ENCODE data around the gene MRTFB. TPM values are rescaled to one million over a fixed set of nuclear protein-coding genes. Genes with fewer than 3 reads are reported as not detected.

MRTFB gene
- total and polyA plus RNA-seq, 2 of the 13 experiments (the other 11 are each of a cell fraction or from before 2014, with no cell fraction given): 11.4 to 14.0 TPM

- no peak for TF ChIP-seq CSRNP2 (CRISPR knock-in tag; conservative IDR thresholded peaks at IDR 0.05; ENCODE audit: low read depth)
- no peak for TF ChIP-seq HOXA5 (CRISPR knock-in tag; IDR thresholded peaks at IDR 0.05)
- TF ChIP-seq TAF15 (IDR thresholded peaks at IDR 0.05; ENCODE audit: low read depth, low read length, poor library complexity, severe bottlenecking): no peak
- 0 out of 2 replicates have a peak, but pooled peaks have one; percentile 22 for TF ChIP-seq NR0B2 (CRISPR knock-in tag; IDR thresholded peaks at IDR 0.05)
- no peak for TF ChIP-seq CREB3 (CRISPR knock-in tag; IDR thresholded peaks at IDR 0.05)
- no peak for TF ChIP-seq BCLAF1 (IDR thresholded peaks at IDR 0.05)
- TF ChIP-seq ZNF382 (CRISPR knock-in tag; IDR thresholded peaks at IDR 0.05; ENCODE audit: borderline replicate concordance): no peak
- TF ChIP-seq KLF13 (CRISPR knock-in tag; IDR thresholded peaks at IDR 0.05): no peak
- TF ChIP-seq HNF4A (CRISPR knock-in tag; IDR thresholded peaks at IDR 0.05): no peak
- no peak for TF ChIP-seq MYPOP (CRISPR knock-in tag; IDR thresholded peaks at IDR 0.05)
- TF ChIP-seq ARID4A (CRISPR knock-in tag; IDR thresholded peaks at IDR 0.05; ENCODE audit: borderline replicate concordance): no peak; the same call in 1 of the 2 replicates
- TF ChIP-seq BRCA1 (CRISPR knock-in tag; IDR thresholded peaks at IDR 0.05): no peak
- TF ChIP-seq TP53 (CRISPR knock-in tag; conservative IDR thresholded peaks at IDR 0.05): no peak
- TF ChIP-seq ESRRA (CRISPR knock-in tag; IDR thresholded peaks at IDR 0.05; ENCODE audit: low read depth): no peak
- TF ChIP-seq PAWR (CRISPR knock-in tag; IDR thresholded peaks at IDR 0.05; ENCODE audit: borderline replicate concordance): no peak
- 0 out of 2 replicates have a peak, but pooled peaks have one; percentile 14 for TF ChIP-seq ZNF501 (CRISPR knock-in tag; IDR thresholded peaks at IDR 0.05)
Observed at GRCh38 chr16:14307527-14308367, 236.6 kb downstream of the MRTFB start (continued).

All from HepG2 (cell line).